Measurements from ENCODE around the gene PRKCA. TPM values are rescaled to one million over a fixed set of nuclear protein-coding genes. Genes with fewer than 3 reads are reported as not detected.

Gene PRKCA
- total RNA-seq, 1 donor from 2014 or later = 132 TPM

Other genes with a start within 250 kb of the PRKCA start
- 3.0 and 3.5 TPM in 2 replicates for gene CEP112, start 110.5 kb upstream of the PRKCA start, total RNA-seq
- not detected in 2 replicates for gene APOH, start 73.2 kb upstream of the PRKCA start, total RNA-seq

Measured in T-helper 1 cell treated with Interleukin-12 subunit alpha and Interleukin-12 subunit beta and Interleukin-4 antibody, amounts not matched to agents 30 ng/mL and 1 ng/mL, for 36 hours (primary cell).